ENCODE data around the gene LDLRAD2.

DNA sequence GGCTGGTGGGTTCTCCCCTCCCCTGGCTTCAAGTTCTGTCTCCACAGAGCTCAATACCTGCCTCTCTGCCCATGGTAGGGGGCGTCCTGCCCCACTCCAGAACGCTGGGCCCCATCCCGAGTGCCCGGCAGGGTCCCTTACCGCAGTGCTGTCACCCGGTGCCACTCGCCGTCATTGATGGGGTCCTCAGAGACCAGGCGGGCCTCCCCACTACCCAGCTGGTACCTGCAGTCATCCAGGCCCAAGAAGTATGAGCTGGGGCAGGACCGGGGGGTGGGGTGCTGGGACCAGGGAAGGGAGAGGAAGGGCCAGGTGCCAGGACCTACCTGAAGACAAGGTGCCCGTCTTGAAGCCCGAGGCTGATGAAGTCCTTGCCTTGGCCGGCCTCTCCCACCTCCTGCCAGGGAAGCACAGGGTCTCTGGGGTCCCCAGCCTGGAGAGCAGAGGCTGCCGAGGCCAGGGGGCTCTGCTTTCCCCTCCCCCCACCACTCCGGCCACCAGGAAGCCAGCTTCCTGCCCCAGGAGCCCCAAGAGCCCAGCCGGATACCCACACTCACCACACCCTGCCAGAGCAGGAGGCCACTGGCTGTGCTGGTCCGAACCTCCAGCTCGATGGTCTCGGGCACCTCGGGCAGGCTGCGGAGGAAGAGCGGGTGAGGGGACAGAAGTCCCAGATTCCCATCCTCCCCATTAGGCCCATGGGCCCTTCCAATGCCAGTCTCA, 12.1 kb downstream of the LDLRAD2 start:
- no peak for TF ChIP-seq CBX5 (IDR thresholded peaks at IDR 0.05; ENCODE audit: low read depth)
- no peak for TF ChIP-seq SRF (IDR thresholded peaks at IDR 0.05; ENCODE audit: low read depth in 2 of 2, low read length in 2 of 2)
- no peak for TF ChIP-seq CHD2 (IDR thresholded peaks at IDR 0.05; ENCODE audit: borderline replicate concordance, low read depth, low read length)
- no peak for TF ChIP-seq ATF7 (IDR thresholded peaks at IDR 0.05; ENCODE audit: low read depth)
- TF ChIP-seq, protein P1, sequence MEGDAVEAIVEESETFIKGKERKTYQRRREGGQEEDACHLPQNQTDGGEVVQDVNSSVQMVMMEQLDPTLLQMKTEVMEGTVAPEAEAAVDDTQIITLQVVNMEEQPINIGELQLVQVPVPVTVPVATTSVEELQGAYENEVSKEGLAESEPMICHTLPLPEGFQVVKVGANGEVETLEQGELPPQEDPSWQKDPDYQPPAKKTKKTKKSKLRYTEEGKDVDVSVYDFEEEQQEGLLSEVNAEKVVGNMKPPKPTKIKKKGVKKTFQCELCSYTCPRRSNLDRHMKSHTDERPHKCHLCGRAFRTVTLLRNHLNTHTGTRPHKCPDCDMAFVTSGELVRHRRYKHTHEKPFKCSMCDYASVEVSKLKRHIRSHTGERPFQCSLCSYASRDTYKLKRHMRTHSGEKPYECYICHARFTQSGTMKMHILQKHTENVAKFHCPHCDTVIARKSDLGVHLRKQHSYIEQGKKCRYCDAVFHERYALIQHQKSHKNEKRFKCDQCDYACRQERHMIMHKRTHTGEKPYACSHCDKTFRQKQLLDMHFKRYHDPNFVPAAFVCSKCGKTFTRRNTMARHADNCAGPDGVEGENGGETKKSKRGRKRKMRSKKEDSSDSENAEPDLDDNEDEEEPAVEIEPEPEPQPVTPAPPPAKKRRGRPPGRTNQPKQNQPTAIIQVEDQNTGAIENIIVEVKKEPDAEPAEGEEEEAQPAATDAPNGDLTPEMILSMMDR (IDR thresholded peaks at IDR 0.05 in 2 of 3, conservative IDR thresholded peaks at IDR 0.05 in 1 of 3; ENCODE audit: control insufficient read depth in 2 of 3, extremely low read depth in 1 of 3, insufficient read depth in 1 of 3, low read depth in 3 of 3, low read length in 3 of 3) = no peak

All from GM12878 (cell line).